Head of caudate nucleus (tissue), 42 donors: ENCODE measurements around the gene GRK6.

Experiments used
- DNase-seq, 42 donors: peaks; one replicate each; pipeline versions ENCODE4 v3.0.0 to v3.0.0-alpha.2; 2020 to 2021; ENCODE audit warnings: mixed read lengths in 7 of 42
- intact Hi-C: fragments of 100-400 bp; cut with DNase I; formaldehyde crosslinking; loops from one replicate; pipeline ENCODE4 v1.15.0; 2022

Gene GRK6

GRCh38 chr5:177446200-177447065 is 20.0 kb downstream of the GRK6 start, which contains the start of gene PRR7:
PRR7 (plus strand) TSS chr5:177446814; CDS start chr5:177455068, 8,254 bp downstream.
- intact Hi-C loops: no loop called here
- DNase-seq: peak in 40 of 42 donors; percentile 65 to 92 (median 84)

DNA sequence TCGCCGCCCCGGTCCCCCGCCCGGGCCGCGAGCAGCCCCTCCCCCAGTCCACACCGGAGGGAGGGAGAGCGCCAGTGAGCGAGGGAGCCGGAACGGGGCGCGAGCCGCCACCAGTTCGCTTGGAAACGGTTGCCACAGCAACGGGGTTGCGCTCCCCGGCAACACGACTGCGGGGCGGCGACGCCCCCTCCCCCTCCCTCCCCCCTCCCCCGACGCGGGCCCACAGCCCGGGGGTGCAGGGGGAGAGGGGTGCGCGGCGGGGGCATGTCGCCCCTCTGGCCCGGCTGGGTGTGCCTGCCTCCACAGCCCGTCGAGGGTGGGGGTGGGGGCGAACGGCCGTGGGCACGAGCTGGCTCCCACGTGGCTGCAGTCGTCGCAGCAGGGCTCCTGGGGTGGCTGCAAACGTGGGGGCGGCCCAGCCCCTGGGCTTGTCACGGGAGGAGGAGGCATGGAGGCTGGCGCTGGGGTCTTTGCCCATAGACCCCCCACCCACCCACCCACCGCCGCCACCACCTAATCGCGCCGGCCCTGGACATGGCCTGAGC is 20.7 kb downstream of the GRK6 start:
- intact Hi-C loops: no loop called here
- DNase-seq: peak; percentile 64 to 92 (median 84)

- DNase-seq: peak; percentile 76 to 97 (median 87)
- intact Hi-C loops: no loop called here
Observed at GRCh38 chr5:177447611-177448243, 21.3 kb downstream of the GRK6 start.

DNA sequence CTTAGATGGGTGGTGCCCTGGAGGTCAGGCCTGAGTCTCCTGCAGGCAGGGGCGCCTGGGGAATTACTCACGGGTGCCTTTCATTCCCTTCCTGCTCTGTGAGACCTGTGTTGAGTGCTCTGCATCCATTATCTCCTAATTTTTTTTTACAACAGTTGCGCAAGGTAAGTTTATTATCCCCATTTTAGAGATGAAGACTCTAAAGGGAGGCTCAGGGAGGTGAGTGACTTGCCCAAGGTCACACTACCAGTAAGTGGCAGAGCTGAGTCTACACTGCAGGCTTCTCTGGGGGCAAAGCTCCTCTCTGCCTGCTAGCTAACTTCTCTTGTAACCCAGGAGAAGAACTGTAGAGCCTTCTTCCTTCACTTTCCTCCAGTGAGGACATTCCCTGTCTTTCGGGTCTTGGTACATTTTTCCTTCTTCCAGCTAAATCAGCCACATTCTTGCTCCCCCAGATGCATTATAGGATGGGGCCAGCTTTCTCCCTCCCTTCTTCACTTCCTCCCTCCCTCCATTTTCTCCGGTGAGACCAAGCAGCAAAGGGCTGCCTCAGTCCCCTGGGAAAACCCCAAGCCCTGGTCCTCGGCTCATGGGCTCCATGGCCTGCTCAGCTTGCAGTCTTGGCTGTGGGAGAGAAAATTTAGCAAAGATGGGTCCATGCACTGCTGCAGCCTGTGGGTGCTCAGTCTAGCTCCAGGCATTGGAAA is 21.9 kb downstream of the GRK6 start:
- intact Hi-C loops: no loop called here

GRCh38 chr5:177449140-177450061 is 22.9 kb downstream of the GRK6 start:
- DNase-seq: no peak
- intact Hi-C loops: loop anchor here (5.0 kb wide), 2 partner anchors 42 to 57 kb away; partner anchors contain the start of gene F12

More for the DNA sequence above, 21.9 kb downstream of the GRK6 start:
- no peak for DNase-seq

DNA sequence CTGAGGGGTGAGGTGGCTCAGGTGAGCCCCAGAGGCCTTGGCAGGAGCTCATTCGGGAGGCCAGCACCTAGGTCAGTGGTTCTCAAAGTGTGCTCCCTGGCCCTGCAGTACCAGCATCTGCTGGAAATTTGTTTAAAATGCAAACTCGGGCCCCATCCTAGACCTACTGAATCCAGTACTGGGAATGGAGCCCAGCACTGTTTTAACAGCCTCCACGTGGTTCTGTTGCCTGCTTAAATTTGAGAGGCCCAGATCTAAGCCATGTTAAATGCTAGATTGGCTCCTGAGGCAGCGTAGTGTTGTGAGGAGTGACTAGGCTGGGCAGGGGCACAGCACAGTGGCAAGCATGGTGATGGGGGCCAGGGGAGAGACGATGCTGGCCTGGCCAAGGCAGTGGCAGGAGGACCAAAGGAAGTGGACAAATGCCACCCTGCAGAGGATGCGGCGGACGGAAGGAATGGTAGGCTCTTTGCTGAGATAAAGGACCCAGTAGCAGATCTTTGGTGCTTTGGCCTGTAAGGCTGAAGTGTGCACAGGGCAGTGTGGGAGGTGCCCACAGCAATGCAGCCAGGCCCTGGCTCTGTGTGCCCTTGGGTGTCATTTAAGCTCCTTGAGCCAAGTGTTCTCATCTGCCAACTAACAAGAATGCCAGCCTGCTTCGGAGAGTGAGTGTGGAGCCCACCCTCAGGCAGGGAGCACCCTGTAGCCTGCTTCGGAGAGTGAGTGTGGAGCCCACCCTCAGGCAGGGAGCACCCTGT is 24.4 kb downstream of the GRK6 start:
- intact Hi-C loops: loop anchor here (5.0 kb wide), 2 partner anchors 44 to 59 kb away; partner anchors contain the start of gene F12
- DNase-seq: peak in 5 of 42 donors; percentile 29 to 71 (median 44)

GRCh38 chr5:177452688-177453638 is 26.5 kb downstream of the GRK6 start:
- intact Hi-C loops: loop anchor here (2.0 to 5.0 kb wide), 3 partner anchors 26 to 61 kb away; partner anchors contain the start of genes F12 and GRK6
- DNase-seq: peak in 41 of 42 donors; percentile 46 to 90 (median 72)

DNA sequence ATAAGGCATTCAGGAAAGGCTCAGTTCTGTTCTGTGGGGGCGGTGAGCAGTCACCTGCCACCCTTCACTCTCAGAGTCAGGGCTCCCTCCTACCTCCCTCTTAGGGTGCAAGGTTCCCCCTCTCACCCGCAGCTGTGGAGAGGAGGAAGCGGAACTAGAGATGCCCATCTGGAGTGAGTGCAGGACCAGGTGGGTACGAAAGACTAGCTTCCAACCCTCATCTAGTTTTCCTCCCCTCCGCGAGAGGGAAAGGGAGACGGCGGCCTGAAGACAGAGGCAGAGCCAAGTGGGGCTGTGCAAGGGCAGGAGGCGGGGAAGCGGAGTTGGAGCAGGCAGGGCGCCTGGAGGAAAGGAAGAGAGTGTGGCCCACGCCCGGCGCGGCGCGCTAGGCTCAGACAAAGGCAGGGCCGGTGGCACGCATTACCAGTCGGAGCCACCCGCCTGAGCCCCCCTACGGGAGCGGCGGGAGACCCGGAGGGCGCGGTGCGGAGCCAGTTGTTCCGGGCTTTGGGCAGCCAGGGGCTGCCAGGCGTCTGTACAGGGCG is 27.4 kb downstream of the GRK6 start:
- peak in 40 of 42 donors; percentile 21 to 87 (median 67) for DNase-seq
- intact Hi-C loops: loop anchor here (2.0 to 5.0 kb wide), 3 partner anchors 27 to 62 kb away; partner anchors contain the start of genes F12 and GRK6

DNA sequence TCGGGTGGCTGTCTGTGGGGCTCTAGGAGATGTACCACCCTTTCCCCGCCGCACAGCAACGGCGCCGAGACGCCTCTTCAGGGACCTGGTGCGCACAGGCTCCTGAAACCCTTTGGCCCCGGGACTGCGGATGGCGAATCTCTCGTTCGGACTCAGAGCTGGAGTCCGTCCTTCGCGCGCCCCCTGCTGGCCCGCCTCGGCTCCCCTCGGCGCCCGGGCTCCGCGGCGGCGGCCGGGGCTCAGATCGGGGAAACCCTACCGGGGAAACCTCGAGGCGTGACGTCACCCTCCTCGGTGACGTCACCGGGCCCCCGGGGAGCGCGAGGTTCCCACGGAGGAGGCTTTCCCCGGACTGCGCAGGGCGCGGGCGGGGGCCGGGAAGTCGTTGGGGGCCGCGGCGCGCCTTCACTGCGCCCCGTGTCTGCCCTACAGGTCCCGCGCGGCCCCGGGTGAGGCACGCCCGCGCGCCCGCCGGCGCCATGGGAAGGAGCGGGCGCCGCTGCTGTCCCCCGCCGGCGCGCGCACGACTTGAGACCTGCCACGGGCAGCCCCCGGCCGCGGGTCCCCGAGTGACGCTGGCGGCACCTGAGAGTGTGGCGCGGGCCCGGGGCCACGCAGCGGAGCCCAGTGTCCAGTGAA is 28.0 kb downstream of the GRK6 start:
- intact Hi-C loops: loop anchor here (5.0 kb wide), 3 partner anchors 43 to 62 kb away; partner anchors contain the start of genes F12 and PDLIM7

DNA sequence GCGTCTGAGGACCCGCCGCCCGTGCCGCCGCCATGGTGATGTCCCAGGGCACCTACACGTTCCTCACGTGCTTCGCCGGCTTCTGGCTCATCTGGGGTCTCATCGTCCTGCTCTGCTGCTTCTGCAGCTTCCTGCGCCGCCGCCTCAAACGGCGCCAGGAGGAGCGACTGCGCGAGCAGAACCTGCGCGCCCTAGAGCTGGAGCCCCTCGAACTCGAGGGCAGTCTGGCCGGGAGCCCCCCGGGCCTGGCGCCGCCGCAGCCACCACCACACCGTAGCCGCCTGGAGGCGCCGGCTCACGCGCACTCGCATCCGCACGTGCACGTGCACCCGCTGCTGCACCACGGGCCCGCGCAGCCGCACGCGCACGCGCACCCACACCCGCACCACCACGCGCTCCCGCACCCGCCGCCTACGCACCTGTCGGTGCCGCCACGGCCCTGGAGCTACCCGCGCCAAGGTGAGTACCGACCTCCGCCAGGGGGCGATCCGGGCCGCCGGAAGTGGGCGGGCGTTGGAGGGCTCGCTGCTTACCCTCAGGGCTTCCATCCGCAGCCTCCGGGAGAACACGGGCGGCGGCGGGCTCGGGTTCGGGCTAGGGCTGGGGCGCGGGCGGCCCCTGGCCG is 28.7 kb downstream of the GRK6 start:
- DNase-seq: peak; percentile 21 to 86 (median 74)

More for the DNA sequence above, 28.0 kb downstream of the GRK6 start:
- peak; percentile 74 to 96 (median 90) for DNase-seq

GRCh38 chr5:177455661-177456590 is 29.4 kb downstream of the GRK6 start:
- DNase-seq: peak; percentile 81 to 96 (median 91)
- intact Hi-C loops: loop anchor here (5.0 kb wide), 1 partner anchor 41 kb away; the partner anchor contains the start of gene PDLIM7

More for the DNA sequence above, 28.7 kb downstream of the GRK6 start:
- intact Hi-C loops: loop anchor here (5.0 kb wide), 1 partner anchor 42 kb away; the partner anchor contains the start of gene PDLIM7

- no peak for DNase-seq
- intact Hi-C loops: loop anchor here (5.0 kb wide), 1 partner anchor 41 kb away; the partner anchor contains the start of gene PDLIM7
Observed at GRCh38 chr5:177456591-177456964, 30.1 kb downstream of the GRK6 start.
